LNCaP clone FGC (cell line): ENCODE data around the gene RWDD3.

Source experiments
- DNase-seq: peaks from one replicate; pipeline ENCODE4 v3.0.0-alpha.2; 2011; ENCODE audit warnings: low read depth
- H3K4me3 ChIP-seq: 2 replicates; pipeline ENCODE4 v1.5.1; 2011; ENCODE audit warnings: mild to moderate bottlenecking, low read depth, low read length, control low read depth
- TF ChIP-seq, protein P1 (sequence below): IDR thresholded peaks from 2 replicates; pipeline ENCODE4 v1.5.1; 2012; ENCODE audit warnings: mild to moderate bottlenecking; ENCODE audit not compliant: control insufficient read depth, insufficient read depth; ENCODE audit errors: extremely low read depth

The RWDD3 gene, protein sequence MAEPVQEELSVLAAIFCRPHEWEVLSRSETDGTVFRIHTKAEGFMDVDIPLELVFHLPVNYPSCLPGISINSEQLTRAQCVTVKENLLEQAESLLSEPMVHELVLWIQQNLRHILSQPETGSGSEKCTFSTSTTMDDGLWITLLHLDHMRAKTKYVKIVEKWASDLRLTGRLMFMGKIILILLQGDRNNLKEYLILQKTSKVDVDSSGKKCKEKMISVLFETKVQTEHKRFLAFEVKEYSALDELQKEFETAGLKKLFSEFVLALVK

DNA sequence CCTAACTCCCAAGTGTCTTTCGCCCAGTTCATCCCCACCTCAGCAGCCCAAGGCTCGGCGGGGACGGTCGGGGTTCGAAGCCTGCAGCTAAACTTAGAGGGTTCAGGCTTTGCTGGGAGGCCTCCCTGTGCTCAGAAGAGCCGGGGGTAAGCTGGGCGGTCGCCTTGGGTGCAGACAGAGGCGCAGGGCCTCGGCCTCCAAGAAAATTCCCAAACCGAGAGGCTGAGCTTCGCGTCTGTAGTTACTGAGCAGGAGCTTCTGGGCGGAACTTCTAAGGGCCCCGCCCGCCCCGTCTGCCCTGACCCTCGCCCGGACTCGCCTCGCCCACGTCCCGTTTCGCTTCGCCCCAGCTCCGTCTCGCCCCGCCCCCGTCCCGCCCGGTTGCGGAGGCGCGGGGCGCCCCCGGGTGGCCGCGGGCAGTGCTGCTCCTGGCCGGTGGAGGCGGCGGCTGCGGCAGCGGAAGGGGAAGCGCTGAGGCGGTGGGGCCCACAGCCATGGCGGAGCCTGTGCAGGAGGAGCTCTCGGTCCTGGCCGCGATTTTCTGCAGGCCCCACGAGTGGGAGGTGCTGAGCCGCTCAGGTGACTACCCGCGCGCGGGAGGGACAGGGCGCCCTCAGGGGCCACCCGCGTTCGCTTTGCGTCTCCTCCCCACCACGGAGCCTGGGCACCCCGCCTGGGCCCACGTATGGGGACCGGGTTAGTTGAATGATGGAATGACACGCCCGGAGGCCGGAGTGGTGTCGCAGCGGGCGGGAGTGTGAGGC, at the start of gene RWDD3:
Gene RWDD3, plus strand, starts transcription at position 474 of the 764 bp plus-strand sequence. Its CDS starts 21 bp downstream, at position 495.
- peak; percentile 50 for DNase-seq
- TF ChIP-seq, protein P1, sequence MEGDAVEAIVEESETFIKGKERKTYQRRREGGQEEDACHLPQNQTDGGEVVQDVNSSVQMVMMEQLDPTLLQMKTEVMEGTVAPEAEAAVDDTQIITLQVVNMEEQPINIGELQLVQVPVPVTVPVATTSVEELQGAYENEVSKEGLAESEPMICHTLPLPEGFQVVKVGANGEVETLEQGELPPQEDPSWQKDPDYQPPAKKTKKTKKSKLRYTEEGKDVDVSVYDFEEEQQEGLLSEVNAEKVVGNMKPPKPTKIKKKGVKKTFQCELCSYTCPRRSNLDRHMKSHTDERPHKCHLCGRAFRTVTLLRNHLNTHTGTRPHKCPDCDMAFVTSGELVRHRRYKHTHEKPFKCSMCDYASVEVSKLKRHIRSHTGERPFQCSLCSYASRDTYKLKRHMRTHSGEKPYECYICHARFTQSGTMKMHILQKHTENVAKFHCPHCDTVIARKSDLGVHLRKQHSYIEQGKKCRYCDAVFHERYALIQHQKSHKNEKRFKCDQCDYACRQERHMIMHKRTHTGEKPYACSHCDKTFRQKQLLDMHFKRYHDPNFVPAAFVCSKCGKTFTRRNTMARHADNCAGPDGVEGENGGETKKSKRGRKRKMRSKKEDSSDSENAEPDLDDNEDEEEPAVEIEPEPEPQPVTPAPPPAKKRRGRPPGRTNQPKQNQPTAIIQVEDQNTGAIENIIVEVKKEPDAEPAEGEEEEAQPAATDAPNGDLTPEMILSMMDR, result peak; percentile 99
- H3K4me3 ChIP-seq, result peak within 1 kb of the TSS; percentile 76

DNA sequence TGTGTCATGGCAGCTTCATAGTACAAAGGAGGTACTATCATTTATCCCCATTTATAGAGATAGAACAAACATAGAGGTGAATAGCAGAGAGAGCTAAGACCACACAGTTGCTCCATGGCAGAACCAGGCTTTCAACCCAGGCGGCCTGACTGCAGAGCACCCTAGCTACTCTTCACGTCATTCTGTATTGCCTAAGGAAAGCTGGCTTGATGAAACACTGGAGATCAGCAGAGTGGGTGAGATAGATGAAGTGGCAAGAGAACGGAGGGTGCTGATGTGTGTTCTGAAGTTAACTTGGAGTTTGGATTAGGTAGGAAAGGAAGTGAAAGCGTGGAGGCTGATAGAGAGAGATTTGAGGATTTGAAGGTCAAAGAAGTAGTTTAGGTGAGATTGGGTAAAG, 47.9 kb upstream of the RWDD3 start:
- DNase-seq, result no peak
- TF ChIP-seq, protein P1, result no peak
- no peak overlapping the region for H3K4me3 ChIP-seq

DNA sequence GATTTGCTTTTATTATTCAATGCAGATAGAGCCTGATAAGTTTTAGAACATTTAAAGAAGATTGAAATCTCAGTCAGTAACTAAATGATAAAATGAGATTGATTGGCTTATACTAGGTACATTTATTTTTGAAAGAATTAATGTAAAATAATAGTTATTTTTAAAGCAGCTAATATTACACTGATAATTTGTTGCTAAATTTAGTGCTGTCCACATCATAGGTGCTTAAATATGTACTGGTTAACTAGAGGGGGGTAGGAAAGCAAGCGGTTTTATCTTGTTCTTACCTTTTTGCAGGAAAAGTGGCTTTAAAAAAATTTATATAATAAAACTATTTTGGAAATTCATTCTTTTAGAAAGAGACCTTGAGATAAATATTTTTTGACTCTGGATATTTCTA, 40.4 kb upstream of the RWDD3 start:
- no peak overlapping the region for H3K4me3 ChIP-seq
- DNase-seq, result no peak
- TF ChIP-seq, protein P1, result no peak

DNA sequence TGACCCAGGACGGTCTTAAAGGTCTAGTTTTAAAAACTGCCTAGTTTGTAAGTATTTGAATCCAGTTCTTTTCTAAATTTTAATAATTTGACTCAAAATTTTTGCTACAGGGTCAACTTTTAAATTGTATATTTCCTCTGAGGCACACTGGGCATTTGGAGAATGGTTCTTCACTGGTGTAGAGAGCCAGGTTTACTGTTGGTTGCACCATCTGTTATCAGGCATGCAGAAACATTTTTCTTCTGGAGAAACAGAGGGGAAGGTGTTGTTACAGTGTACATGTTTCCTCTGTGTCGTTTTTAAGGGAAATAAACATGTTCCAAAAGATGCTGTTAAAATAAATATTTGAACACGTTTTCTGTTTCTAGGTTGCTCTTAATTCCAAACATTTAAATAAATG, 39.0 kb upstream of the RWDD3 start:
- DNase-seq, result no peak
- TF ChIP-seq, protein P1, result no peak

DNA sequence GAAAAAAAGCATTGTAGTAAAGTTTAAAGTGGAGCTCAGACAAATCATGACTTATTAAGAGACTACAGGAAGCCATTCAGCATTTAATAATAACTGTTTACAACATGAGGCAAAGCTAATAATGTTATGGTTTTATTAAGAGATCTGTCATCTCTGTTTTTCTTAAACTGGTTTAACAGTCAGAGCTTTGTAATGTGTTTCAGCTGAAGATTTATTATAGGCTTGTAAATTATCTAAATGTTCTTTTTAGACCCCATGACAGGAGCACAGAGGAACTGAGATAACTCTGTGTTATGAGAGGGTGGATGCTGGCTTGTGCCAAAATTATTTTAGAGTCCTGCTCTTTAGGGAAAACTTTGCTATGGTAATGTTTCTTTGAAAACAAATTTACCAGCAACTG, 38.0 kb upstream of the RWDD3 start:
- TF ChIP-seq, protein P1, result no peak
- no peak overlapping the region for H3K4me3 ChIP-seq
- no peak for DNase-seq

More for the DNA sequence above, 39.0 kb upstream of the RWDD3 start:
- H3K4me3 ChIP-seq, result no peak overlapping the region

DNA sequence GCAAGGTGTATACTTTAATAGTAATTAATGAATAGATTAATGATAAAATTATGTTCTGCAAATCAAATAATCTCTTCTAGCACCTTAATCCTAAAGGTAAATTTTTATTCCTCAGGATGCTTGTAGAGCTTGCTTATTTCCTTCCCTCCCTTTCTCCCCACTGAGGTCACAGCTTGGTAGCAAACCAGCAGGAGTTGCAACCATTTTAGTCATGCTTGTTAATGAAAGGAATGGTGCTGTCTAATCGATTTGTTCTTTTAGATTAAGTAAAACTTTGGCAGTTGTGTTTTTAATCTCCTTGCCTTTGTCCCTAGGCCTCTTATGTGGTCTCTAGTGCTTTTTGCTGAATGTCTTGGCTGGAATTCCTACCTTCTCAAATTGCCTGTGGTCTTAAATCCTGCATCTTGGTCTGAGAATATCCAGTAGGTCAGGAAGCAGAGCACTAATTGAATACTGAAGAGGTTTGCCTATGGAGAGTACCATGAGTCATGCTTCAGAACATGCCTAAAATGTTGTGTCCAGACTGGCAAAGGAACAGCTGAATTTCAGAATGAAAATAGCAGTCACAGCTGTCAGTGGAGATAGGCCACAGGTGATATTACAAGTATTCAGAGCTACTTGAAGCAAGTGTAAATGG, 36.3 kb upstream of the RWDD3 start:
- H3K4me3 ChIP-seq, result no peak overlapping the region
- no peak for DNase-seq
- TF ChIP-seq, protein P1, result no peak
